Hindlimb muscle (tissue), 1 donor: ENCODE results near the gene KCNQ2. TPM values are rescaled to one million over a fixed set of nuclear protein-coding genes. Genes with fewer than 3 reads are reported as not detected.
"Not testable (repeated sequence)": the region's sequence is repeated elsewhere in the genome, so short reads cannot be mapped to it uniquely, and the experiment has no call there.

Experiments
- DNase-seq: peaks from one replicate; pipeline ENCODE4 v3.0.0-alpha.2; 2013
- polyA plus RNA-seq: library from polyadenylated mRNA; unstranded; fragments of 120-200 nt; gene quantifications from one replicate; pipeline ENCODE4 v1.2.1, GENCODE V29; 2013; ENCODE audit not compliant: insufficient read length

KCNQ2 gene
- polyA plus RNA-seq, 1 donor, result 1.8 TPM

GRCh38 chr20:63382551-63383300 lies 89.7 kb downstream of the KCNQ2 start:
- DNase-seq, result no peak

- DNase-seq, result no peak
Measured at GRCh38 chr20:63381781-63382431, 90.5 kb downstream of the KCNQ2 start.

GRCh38 chr20:63380346-63380870 lies 92.0 kb downstream of the KCNQ2 start:
- DNase-seq, result no peak

GRCh38 chr20:63379872-63380271 lies 92.6 kb downstream of the KCNQ2 start:
- not testable (repeated sequence) for DNase-seq

GRCh38 chr20:63379296-63379695 lies 93.2 kb downstream of the KCNQ2 start:
- no peak for DNase-seq

GRCh38 chr20:63378626-63379025 lies 93.8 kb downstream of the KCNQ2 start:
- DNase-seq, result no peak

- DNase-seq, result no peak
Measured at GRCh38 chr20:63377951-63378381, 94.5 kb downstream of the KCNQ2 start.

GRCh38 chr20:63377256-63377941 lies 95.1 kb downstream of the KCNQ2 start:
- no peak for DNase-seq

GRCh38 chr20:63376283-63377250 lies 95.9 kb downstream of the KCNQ2 start:
- no peak for DNase-seq

GRCh38 chr20:63375438-63375837 lies 97.0 kb downstream of the KCNQ2 start:
- DNase-seq, result no peak

- no peak for DNase-seq
Measured at GRCh38 chr20:63374504-63374903, 98.0 kb downstream of the KCNQ2 start.

GRCh38 chr20:63373996-63374395 lies 98.5 kb downstream of the KCNQ2 start:
- DNase-seq, result no peak

- DNase-seq, result no peak
Measured at GRCh38 chr20:63372971-63373885, 99.2 kb downstream of the KCNQ2 start.

GRCh38 chr20:63371291-63371865 lies 101.1 kb downstream of the KCNQ2 start:
- no peak for DNase-seq

GRCh38 chr20:63370618-63371187 lies 101.8 kb downstream of the KCNQ2 start:
- DNase-seq, result no peak

- DNase-seq, result no peak
Measured at GRCh38 chr20:63369724-63370617, 102.5 kb downstream of the KCNQ2 start.

- no peak for DNase-seq
Measured at GRCh38 chr20:63369024-63369530, 103.4 kb downstream of the KCNQ2 start.

GRCh38 chr20:63368151-63368550 lies 104.3 kb downstream of the KCNQ2 start:
- no peak for DNase-seq
